ENCODE measurements around the gene DTNBP1.

The DTNBP1 gene

GRCh38 chr6:15644904-15645303 lies 17.9 kb downstream of the DTNBP1 start:
- H3K27ac ChIP-seq (ENCODE audit: low read length), result no peak overlapping the region
- no peak overlapping the region for H3K9ac ChIP-seq (ENCODE audit: low read length in 2 of 2)
- H3K4me3 ChIP-seq (ENCODE audit: low read length in 2 of 2), result no peak overlapping the region
- peaks cover 0 to 8% of the 10 kb centered on the region in 2 donors for H3K36me3 ChIP-seq (ENCODE audit: control insufficient read depth in 2 of 2, insufficient read depth in 2 of 2, low read length in 2 of 2)
- H3K9me3 ChIP-seq (ENCODE audit: control insufficient read depth in 2 of 2, low read length in 2 of 2), result no peaks in the 10 kb centered on the region
- no peaks in the 10 kb centered on the region for H3K27me3 ChIP-seq (ENCODE audit: control insufficient read depth in 1 of 2, insufficient read depth in 2 of 2, low read length in 2 of 2)
- H3K4me1 ChIP-seq (ENCODE audit: control insufficient read depth, insufficient read depth, low read length), result no peaks in the 10 kb centered on the region

GRCh38 chr6:15643542-15643941 lies 19.3 kb downstream of the DTNBP1 start:
- H3K4me1 ChIP-seq (ENCODE audit: control insufficient read depth, insufficient read depth, low read length), result no peaks in the 10 kb centered on the region
- H3K9ac ChIP-seq (ENCODE audit: low read length in 2 of 2), result no peak overlapping the region
- H3K27me3 ChIP-seq (ENCODE audit: control insufficient read depth in 1 of 2, insufficient read depth in 2 of 2, low read length in 2 of 2), result no peaks in the 10 kb centered on the region
- H3K36me3 ChIP-seq (ENCODE audit: control insufficient read depth in 2 of 2, insufficient read depth in 2 of 2, low read length in 2 of 2), result peaks cover 0 to under 1% of the 10 kb centered on the region in 2 donors
- H3K27ac ChIP-seq (ENCODE audit: low read length), result no peak overlapping the region
- H3K4me3 ChIP-seq (ENCODE audit: low read length in 2 of 2), result no peak overlapping the region
- no peaks in the 10 kb centered on the region for H3K9me3 ChIP-seq (ENCODE audit: control insufficient read depth in 2 of 2, low read length in 2 of 2)

- no peaks in the 10 kb centered on the region for H3K27me3 ChIP-seq (ENCODE audit: control insufficient read depth in 1 of 2, insufficient read depth in 2 of 2, low read length in 2 of 2)
- H3K4me3 ChIP-seq (ENCODE audit: low read length in 2 of 2), result no peak overlapping the region
- no peaks in the 10 kb centered on the region for H3K36me3 ChIP-seq (ENCODE audit: control insufficient read depth in 2 of 2, insufficient read depth in 2 of 2, low read length in 2 of 2)
- H3K4me1 ChIP-seq (ENCODE audit: control insufficient read depth, insufficient read depth, low read length), result no peaks in the 10 kb centered on the region
- H3K27ac ChIP-seq (ENCODE audit: low read length), result no peak overlapping the region
- H3K9me3 ChIP-seq (ENCODE audit: control insufficient read depth in 2 of 2, low read length in 2 of 2), result no peaks in the 10 kb centered on the region
- H3K9ac ChIP-seq (ENCODE audit: low read length in 2 of 2), result no peak overlapping the region
Measured at GRCh38 chr6:15642276-15642675, 20.6 kb downstream of the DTNBP1 start.

GRCh38 chr6:15638373-15638772 lies 24.5 kb downstream of the DTNBP1 start:
- Histone ChIP-seq H3K9me3 (ENCODE audit: control insufficient read depth in 2 of 2, low read length in 2 of 2) (no peaks in the 10 kb centered on the region), H3K27ac (ENCODE audit: low read length) (no peak overlapping the region), H3K36me3 (ENCODE audit: control insufficient read depth in 2 of 2, insufficient read depth in 2 of 2, low read length in 2 of 2) (no peaks in the 10 kb centered on the region), H3K4me1 (ENCODE audit: control insufficient read depth, insufficient read depth, low read length) (no peaks in the 10 kb centered on the region), H3K4me3 (ENCODE audit: low read length in 2 of 2) (no peak overlapping the region), H3K9ac (ENCODE audit: low read length in 2 of 2) (no peak overlapping the region), H3K27me3 (ENCODE audit: control insufficient read depth in 1 of 2, insufficient read depth in 2 of 2, low read length in 2 of 2) (no peaks in the 10 kb centered on the region)

GRCh38 chr6:15631432-15631831 lies 31.4 kb downstream of the DTNBP1 start:
- H3K9ac ChIP-seq (ENCODE audit: low read length in 2 of 2), result no peak overlapping the region
- no peaks in the 10 kb centered on the region for H3K4me1 ChIP-seq (ENCODE audit: control insufficient read depth, insufficient read depth, low read length)
- H3K4me3 ChIP-seq (ENCODE audit: low read length in 2 of 2), result no peak overlapping the region
- H3K27ac ChIP-seq (ENCODE audit: low read length), result no peak overlapping the region
- no peaks in the 10 kb centered on the region for H3K27me3 ChIP-seq (ENCODE audit: control insufficient read depth in 1 of 2, insufficient read depth in 2 of 2, low read length in 2 of 2)
- no peaks in the 10 kb centered on the region for H3K9me3 ChIP-seq (ENCODE audit: control insufficient read depth in 2 of 2, low read length in 2 of 2)
- H3K36me3 ChIP-seq (ENCODE audit: control insufficient read depth in 2 of 2, insufficient read depth in 2 of 2, low read length in 2 of 2), result no peaks in the 10 kb centered on the region

GRCh38 chr6:15630202-15630601 lies 32.6 kb downstream of the DTNBP1 start:
- Histone ChIP-seq H3K4me3 (ENCODE audit: low read length in 2 of 2) (no peak overlapping the region), H3K9ac (ENCODE audit: low read length in 2 of 2) (no peak overlapping the region), H3K4me1 (ENCODE audit: control insufficient read depth, insufficient read depth, low read length) (no peaks in the 10 kb centered on the region), H3K36me3 (ENCODE audit: control insufficient read depth in 2 of 2, insufficient read depth in 2 of 2, low read length in 2 of 2) (peaks cover 0 to 3% of the 10 kb centered on the region in 2 donors), H3K27me3 (ENCODE audit: control insufficient read depth in 1 of 2, insufficient read depth in 2 of 2, low read length in 2 of 2) (no peaks in the 10 kb centered on the region), H3K9me3 (ENCODE audit: control insufficient read depth in 2 of 2, low read length in 2 of 2) (no peaks in the 10 kb centered on the region), H3K27ac (ENCODE audit: low read length) (no peak overlapping the region)

- no peak overlapping the region for H3K4me3 ChIP-seq (ENCODE audit: low read length in 2 of 2)
- no peaks in the 10 kb centered on the region for H3K4me1 ChIP-seq (ENCODE audit: control insufficient read depth, insufficient read depth, low read length)
- no peak overlapping the region for H3K27ac ChIP-seq (ENCODE audit: low read length)
- peaks cover 0 to 3% of the 10 kb centered on the region in 2 donors for H3K36me3 ChIP-seq (ENCODE audit: control insufficient read depth in 2 of 2, insufficient read depth in 2 of 2, low read length in 2 of 2)
- H3K9ac ChIP-seq (ENCODE audit: low read length in 2 of 2), result no peak overlapping the region
- H3K27me3 ChIP-seq (ENCODE audit: control insufficient read depth in 1 of 2, insufficient read depth in 2 of 2, low read length in 2 of 2), result no peaks in the 10 kb centered on the region
- H3K9me3 ChIP-seq (ENCODE audit: control insufficient read depth in 2 of 2, low read length in 2 of 2), result no peaks in the 10 kb centered on the region
Measured at GRCh38 chr6:15629487-15629886, 33.3 kb downstream of the DTNBP1 start.

GRCh38 chr6:15628499-15629131 lies 34.2 kb downstream of the DTNBP1 start:
- H3K9me3 ChIP-seq (ENCODE audit: control insufficient read depth in 2 of 2, low read length in 2 of 2), result no peaks in the 10 kb centered on the region
- no peak overlapping the region for H3K4me3 ChIP-seq (ENCODE audit: low read length in 2 of 2)
- peaks cover 0 to 3% of the 10 kb centered on the region in 2 donors for H3K36me3 ChIP-seq (ENCODE audit: control insufficient read depth in 2 of 2, insufficient read depth in 2 of 2, low read length in 2 of 2)
- no peaks in the 10 kb centered on the region for H3K4me1 ChIP-seq (ENCODE audit: control insufficient read depth, insufficient read depth, low read length)
- H3K27ac ChIP-seq (ENCODE audit: low read length), result no peak overlapping the region
- H3K9ac ChIP-seq (ENCODE audit: low read length in 2 of 2), result no peak overlapping the region
- no peaks in the 10 kb centered on the region for H3K27me3 ChIP-seq (ENCODE audit: control insufficient read depth in 1 of 2, insufficient read depth in 2 of 2, low read length in 2 of 2)

- H3K27me3 ChIP-seq (ENCODE audit: control insufficient read depth in 1 of 2, insufficient read depth in 2 of 2, low read length in 2 of 2), result no peaks in the 10 kb centered on the region
- peaks cover 0 to 3% of the 10 kb centered on the region in 2 donors for H3K36me3 ChIP-seq (ENCODE audit: control insufficient read depth in 2 of 2, insufficient read depth in 2 of 2, low read length in 2 of 2)
- H3K9me3 ChIP-seq (ENCODE audit: control insufficient read depth in 2 of 2, low read length in 2 of 2), result no peaks in the 10 kb centered on the region
- peaks cover 3% of the 10 kb centered on the region for H3K4me1 ChIP-seq (ENCODE audit: control insufficient read depth, insufficient read depth, low read length)
- no peak overlapping the region for H3K4me3 ChIP-seq (ENCODE audit: low read length in 2 of 2)
- no peak overlapping the region for H3K27ac ChIP-seq (ENCODE audit: low read length)
- no peak overlapping the region for H3K9ac ChIP-seq (ENCODE audit: low read length in 2 of 2)
Measured at GRCh38 chr6:15627821-15628220, 35.0 kb downstream of the DTNBP1 start.

GRCh38 chr6:15626878-15627674 lies 35.8 kb downstream of the DTNBP1 start:
- H3K36me3 ChIP-seq (ENCODE audit: control insufficient read depth in 2 of 2, insufficient read depth in 2 of 2, low read length in 2 of 2), result peaks cover 0 to 3% of the 10 kb centered on the region in 2 donors
- no peak overlapping the region for H3K4me3 ChIP-seq (ENCODE audit: low read length in 2 of 2)
- peaks cover 3% of the 10 kb centered on the region for H3K4me1 ChIP-seq (ENCODE audit: control insufficient read depth, insufficient read depth, low read length)
- no peaks in the 10 kb centered on the region for H3K27me3 ChIP-seq (ENCODE audit: control insufficient read depth in 1 of 2, insufficient read depth in 2 of 2, low read length in 2 of 2)
- H3K9me3 ChIP-seq (ENCODE audit: control insufficient read depth in 2 of 2, low read length in 2 of 2), result no peaks in the 10 kb centered on the region
- H3K9ac ChIP-seq (ENCODE audit: low read length in 2 of 2), result no peak overlapping the region
- no peak overlapping the region for H3K27ac ChIP-seq (ENCODE audit: low read length)

GRCh38 chr6:15626160-15626559 lies 36.7 kb downstream of the DTNBP1 start:
- Histone ChIP-seq H3K9me3 (ENCODE audit: control insufficient read depth in 2 of 2, low read length in 2 of 2) (no peaks in the 10 kb centered on the region), H3K4me1 (ENCODE audit: control insufficient read depth, insufficient read depth, low read length) (peaks cover 9% of the 10 kb centered on the region), H3K9ac (ENCODE audit: low read length in 2 of 2) (no peak overlapping the region), H3K27ac (ENCODE audit: low read length) (no peak overlapping the region), H3K36me3 (ENCODE audit: control insufficient read depth in 2 of 2, insufficient read depth in 2 of 2, low read length in 2 of 2) (peaks cover 0 to 3% of the 10 kb centered on the region in 2 donors), H3K4me3 (ENCODE audit: low read length in 2 of 2) (no peak overlapping the region), H3K27me3 (ENCODE audit: control insufficient read depth in 1 of 2, insufficient read depth in 2 of 2, low read length in 2 of 2) (no peaks in the 10 kb centered on the region)

All from stomach smooth muscle (tissue), 2 donors.